ENCODE measurements around the gene PITPNM1.

Gene PITPNM1

DNA sequence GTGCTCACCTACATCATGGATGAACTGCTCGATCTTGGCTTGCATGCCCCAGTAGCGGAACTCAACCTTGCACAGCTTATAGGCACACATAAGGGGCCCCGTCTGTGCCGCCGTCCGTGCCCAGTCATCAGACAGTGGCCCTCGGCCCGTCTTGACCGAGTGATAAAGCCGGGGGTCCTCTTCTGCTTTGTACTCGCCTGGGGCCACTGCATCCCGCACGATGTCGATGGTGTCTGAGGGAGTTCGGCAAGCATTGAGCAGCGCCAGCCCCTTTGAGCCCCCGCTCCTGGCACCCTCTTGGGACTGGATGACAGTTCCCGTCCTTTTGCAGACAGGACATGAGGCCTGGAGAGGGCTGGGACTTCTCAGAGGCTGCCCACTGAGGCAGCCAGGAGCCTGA lies 3.3 kb downstream of the PITPNM1 start:
- DNase-seq = no peak

DNA sequence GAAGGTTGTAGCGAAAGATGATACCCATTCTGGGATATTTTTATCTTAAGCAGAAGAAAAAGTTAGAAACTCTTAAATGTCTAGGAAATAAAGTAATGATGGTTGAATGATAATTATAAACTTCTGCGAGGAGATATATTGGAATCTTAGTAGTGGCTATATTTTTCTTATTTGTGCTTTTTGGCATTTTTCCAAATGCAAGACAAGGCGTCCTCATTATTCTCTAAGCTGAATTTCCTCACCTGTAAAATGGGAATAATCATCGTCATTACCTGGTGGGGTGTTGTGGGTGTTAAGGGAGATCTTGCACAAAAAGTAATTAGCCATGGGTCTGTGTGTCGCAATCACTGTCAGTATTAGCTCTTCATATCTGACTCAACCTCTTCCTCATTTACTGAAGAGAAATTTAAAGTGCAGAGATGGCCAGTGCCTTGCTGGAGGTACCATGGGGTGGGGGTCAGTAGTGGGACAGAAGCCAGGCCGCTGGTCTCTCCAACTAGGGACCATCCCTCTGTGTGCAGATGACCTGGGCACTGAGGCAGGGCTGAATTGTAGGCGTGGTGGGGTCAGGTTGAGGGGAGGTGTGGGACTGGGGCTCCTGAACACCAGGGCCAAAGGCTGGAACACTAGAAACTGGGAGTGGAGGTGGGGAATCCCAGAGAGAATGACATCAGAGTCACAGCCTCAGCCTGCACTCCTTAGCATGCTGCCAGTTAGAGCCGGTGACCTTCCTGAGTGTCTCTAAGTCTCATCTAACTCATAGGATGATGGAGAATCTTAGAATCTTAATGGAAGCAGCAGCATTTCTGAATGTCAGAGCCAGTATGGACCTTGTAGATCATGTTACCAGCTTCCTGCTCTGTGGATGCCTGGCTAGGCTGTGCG lies 4.1 kb downstream of the PITPNM1 start:
- no peak for DNase-seq

DNA sequence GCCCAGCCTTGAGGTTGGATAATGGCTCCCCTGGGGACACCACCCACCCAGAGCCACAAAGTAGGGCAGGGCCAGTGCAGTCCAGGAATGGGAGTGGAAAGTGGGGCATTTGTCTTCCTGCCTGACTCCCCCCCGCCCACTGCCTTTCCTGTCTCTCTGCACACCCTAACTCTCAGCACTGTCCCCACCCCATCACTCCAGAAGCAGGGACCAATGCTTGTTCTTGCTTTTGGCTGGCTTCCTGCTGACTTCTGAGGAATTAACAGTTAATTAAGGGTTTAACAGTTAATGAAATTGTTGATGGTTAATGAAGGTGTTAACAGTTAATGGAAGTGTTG lies 4.7 kb downstream of the PITPNM1 start:
- DNase-seq = no peak

DNA sequence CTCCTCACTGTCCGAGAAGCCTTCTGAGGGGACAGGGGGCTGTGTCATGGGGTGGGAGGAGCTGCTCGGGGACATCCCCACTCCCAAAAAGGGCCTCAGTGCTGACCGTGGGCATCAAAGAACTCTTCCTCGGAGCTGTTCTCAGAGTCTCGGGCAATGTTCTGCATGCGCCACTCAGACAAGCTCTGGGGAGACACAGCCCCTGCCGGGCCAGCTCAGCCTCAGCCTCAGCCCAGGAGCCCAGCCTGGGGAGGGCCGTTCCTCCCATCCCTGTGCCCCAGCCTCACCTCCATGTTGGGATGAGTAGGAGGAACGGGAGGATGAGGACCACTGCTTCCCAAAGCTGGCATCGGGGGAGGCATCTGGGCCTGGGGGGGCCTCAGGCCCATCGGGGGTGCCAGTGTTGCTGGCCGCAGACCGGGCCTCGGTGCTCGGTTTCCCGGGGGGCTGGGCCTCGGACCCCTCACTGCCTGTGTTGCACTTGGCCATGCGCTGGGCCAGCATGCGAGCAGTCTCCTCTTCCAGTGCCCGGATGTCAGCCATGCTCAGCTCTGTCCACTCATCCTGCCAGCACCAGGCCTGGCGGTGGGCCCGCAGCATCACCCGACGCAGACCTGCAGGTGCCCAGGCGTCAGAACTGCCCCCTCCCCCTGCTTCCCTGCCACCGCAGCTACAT lies 5.2 kb downstream of the PITPNM1 start:
- no peak for DNase-seq

- no peak for DNase-seq
Measured at GRCh38 chr11:67498544-67498972, 6.6 kb downstream of the PITPNM1 start.

- DNase-seq = no peak
Measured at GRCh38 chr11:67497656-67498291, 7.4 kb downstream of the PITPNM1 start.

DNA sequence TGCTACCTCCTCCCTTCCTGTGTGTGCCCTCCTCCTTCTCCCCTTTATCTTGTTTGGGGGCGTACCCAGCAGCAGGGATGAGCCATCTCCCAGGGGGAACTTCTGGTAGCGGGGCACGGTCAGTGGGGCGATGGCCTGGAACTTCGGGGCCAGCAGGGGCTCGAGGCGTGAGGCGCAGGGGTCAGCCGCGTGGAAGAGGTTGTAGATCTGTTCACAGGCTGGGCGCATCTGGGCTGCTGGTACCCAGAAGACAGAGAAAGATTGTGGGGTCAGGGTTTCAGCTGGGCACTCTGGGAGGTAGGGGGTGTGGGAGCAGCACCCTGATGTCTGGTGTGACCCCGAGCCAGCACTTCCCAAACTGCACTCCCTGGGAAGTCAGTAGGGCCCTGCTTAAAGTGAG lies 9.1 kb downstream of the PITPNM1 start:
- no peak for DNase-seq

DNA sequence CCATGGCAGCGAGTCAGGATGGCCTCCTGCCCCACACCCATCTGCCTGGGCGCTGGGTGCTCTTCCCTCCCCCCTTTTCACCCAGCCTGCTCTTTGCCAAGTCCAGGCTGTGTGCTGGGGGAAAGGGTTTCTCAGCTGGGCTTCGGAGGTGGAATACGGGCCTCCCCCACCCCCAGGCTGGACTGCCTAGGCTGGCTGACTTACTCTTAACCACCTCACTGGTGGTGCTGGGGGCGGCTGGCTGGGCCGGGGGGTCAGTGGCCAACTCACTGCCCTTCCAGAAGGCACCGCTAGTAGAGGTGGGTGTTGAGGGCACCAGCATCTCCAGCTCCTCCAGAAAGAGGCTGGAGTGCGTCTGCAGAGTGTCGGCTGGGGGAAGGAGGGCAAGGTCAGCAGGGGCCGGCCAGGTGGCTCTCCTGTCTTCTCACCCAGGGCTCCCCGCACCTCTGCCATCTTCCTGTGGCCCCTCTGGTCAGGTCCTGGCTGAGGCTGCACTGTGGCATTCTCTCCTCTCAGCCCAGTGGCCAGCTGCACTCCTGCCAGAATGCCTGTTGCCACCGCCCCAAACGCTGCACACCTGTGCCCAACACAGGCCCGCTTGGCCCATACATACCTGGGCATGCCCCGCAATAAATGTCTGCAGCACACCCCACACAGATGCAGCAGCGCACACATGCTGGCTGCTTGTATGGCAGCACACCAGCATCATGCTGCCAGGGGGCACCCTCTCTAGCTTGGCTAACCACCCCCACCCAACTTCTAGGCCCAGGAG lies 9.7 kb downstream of the PITPNM1 start:
- no peak for DNase-seq

GRCh38 chr11:67494371-67495233 lies 10.6 kb downstream of the PITPNM1 start:
- DNase-seq = no peak

- DNase-seq = no peak
Measured at GRCh38 chr11:67493548-67494370, 11.4 kb downstream of the PITPNM1 start.

DNA sequence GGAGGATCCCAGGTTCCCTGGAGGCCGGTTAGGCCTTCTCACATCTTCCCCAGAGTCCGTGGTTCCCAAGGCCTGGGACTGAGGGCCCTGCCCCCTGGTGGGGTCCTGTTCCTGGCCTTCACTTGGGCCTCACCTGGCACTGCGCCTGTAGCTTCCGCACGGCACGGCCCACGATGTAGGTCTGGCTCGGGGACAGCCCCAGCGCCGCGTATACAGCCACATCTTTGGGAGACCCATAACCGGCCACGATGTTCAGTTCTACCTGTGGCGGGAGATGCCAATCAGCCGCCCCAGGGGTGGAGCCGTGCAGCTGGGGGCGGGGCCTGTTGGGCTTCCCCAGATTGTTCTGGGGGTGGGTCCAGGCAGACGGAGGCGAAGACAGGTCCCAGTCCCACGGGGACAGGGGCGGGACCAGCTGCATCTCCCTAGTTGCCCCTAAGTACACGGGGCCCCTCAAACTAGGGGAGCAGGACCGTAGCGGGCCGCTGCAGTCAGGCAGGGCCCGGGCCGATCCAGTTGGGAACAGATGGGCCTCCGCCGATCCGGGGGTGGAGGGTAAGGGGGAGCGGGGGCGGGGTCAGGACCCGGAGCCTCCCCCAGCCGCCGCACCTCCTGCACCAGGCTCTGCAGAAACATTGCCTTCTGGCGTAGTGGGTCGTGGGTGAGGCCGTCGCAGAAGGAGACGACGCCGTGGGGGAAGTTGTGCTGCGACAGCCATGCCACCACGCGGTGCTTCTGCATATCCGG lies 12.2 kb downstream of the PITPNM1 start:
- no peak for DNase-seq

- DNase-seq = no peak
Measured at GRCh38 chr11:67492069-67492727, 13.0 kb downstream of the PITPNM1 start.

GRCh38 chr11:67491276-67492068 lies 13.7 kb downstream of the PITPNM1 start:
- DNase-seq = no peak

DNA sequence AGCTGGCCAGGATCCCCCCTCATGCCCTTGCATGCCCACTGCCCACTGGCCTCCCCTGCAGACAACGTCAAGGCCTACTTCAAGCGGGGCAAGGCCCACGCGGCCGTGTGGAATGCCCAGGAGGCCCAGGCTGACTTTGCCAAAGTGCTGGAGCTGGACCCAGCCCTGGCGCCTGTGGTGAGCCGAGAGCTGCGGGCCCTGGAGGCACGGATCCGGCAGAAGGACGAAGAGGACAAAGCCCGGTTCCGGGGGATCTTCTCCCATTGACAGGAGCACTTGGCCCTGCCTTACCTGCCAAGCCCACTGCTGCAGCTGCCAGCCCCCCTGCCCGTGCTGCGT lies 14.5 kb downstream of the PITPNM1 start:
- no peak for DNase-seq

DNA sequence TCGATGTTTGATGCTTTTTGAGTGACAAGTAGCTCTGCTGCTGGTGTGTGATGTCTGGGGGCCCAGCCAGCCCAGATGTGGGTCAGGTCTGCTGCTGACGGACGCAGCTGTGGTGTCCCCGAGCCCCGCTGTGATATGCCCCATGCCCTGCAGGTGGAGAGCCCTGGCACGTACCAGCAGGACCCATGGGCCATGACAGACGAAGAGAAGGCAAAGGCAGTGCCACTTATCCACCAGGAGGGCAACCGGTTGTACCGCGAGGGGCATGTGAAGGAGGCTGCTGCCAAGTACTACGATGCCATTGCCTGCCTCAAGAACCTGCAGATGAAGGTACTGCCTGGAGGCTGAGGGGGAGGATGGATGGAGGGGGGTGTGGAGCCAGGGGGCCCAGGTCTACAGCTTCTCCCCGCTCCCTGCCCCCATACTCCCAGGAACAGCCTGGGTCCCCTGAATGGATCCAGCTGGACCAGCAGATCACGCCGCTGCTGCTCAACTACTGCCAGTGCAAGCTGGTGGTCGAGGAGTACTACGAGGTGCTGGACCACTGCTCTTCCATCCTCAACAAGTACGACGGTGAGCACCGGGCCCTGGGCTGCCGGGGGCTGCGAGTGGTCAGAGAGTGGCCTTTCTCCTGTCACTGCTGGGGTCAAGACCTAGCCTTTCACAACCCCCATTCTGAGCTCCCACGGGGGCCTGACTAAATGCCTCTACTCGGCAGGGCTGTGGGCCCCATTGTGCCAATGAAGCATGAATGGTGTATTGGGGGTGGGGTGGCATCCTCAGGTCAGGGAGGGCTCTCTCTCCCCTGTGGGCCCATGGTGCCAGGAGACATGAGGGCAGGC lies 15.1 kb downstream of the PITPNM1 start:
- no peak for DNase-seq

- no peak for DNase-seq
Measured at GRCh38 chr11:67489203-67489884, 15.8 kb downstream of the PITPNM1 start.

- no peak for DNase-seq
Measured at GRCh38 chr11:67486481-67487195, 18.5 kb downstream of the PITPNM1 start.

Measured in activated CD4-positive, alpha-beta T cell treated with anti-CD3 and anti-CD28 coated beads, Interleukin-2, amount 50 U/mL, for 4 hours (primary cell).